HepG2 (cell line): ENCODE results near the gene RREB1. TPM values are rescaled to one million over a fixed set of nuclear protein-coding genes. Genes with fewer than 3 reads are reported as not detected.

Source experiments
- AGO2 ChIP-seq: fragments of 200-400 bp; formaldehyde crosslinking; optimal IDR thresholded peaks from 2 replicates; pipeline ENCODE3; 2017; ENCODE audit warnings: mild to moderate bottlenecking, low read depth, low read length, moderate library complexity
- MTA1 ChIP-seq: sonication (generic); formaldehyde crosslinking; IDR thresholded peaks from 2 replicates; pipeline ENCODE4 v1.4.0; 2020; ENCODE audit warnings: missing genetic modification reagents, mild to moderate bottlenecking, borderline replicate concordance
- NR2F6 ChIP-seq, 2 experiments: IDR thresholded peaks; 2 replicates each; pipeline ENCODE4 v1.6.1; 2016; ENCODE audit warnings: antibody characterized with exemption in 1 of 2, mild to moderate bottlenecking in 1 of 2
- TAF1 ChIP-seq: sonication (generic); formaldehyde crosslinking; IDR thresholded peaks from 2 replicates; pipeline ENCODE4 v1.4.0; 2020; ENCODE audit warnings: missing genetic modification reagents
- YY1 ChIP-seq: IDR thresholded peaks from 2 replicates; pipeline ENCODE4 v1.6.1; 2011; ENCODE audit warnings: low read length, low read depth, moderate library complexity, mild to moderate bottlenecking; ENCODE audit not compliant: insufficient read depth, insufficient replicate concordance
- ZBTB33 ChIP-seq: sonication (generic); formaldehyde crosslinking; IDR thresholded peaks from 2 replicates; pipeline ENCODE4 v1.4.0; 2020; ENCODE audit warnings: missing genetic modification reagents
- ZBTB7B ChIP-seq: sonication (generic); formaldehyde crosslinking; IDR thresholded peaks from 2 replicates; pipeline ENCODE4 v1.4.0; 2020; ENCODE audit warnings: missing genetic modification reagents
- ZNF280B ChIP-seq: sonication (generic); formaldehyde crosslinking; IDR thresholded peaks from 2 replicates; pipeline ENCODE4 v1.5.0; 2020; ENCODE audit warnings: missing genetic modification reagents, mild to moderate bottlenecking, borderline replicate concordance
- ZNF567 ChIP-seq: sonication (generic); formaldehyde crosslinking; IDR thresholded peaks from 2 replicates; pipeline ENCODE4 v1.8.1; 2023; ENCODE audit warnings: mild to moderate bottlenecking, missing genetic modification reagents, borderline replicate concordance
- ZNF572 ChIP-seq: sonication (generic); formaldehyde crosslinking; IDR thresholded peaks from 2 replicates; pipeline ENCODE4 v1.5.1; 2020; ENCODE audit warnings: mild to moderate bottlenecking, missing genetic modification reagents
- polyA plus RNA-seq, 8 experiments: library from polyadenylated mRNA; depleted of rRNA in 3 of 8; stranded (reverse) in 7 of 8; unstranded in 1 of 8; fragments of >200 nt; fragmentation: Illumina TruSeq in 4 of 8; extraction: Trizol in 4 of 8; gene quantifications; 2 replicates each; pipeline versions ENCODE4 v1.2.1 to v1.2.3, GENCODE V29; 2011 to 2016; ENCODE audit warnings: low read depth in 4 of 8, missing spikeins in 1 of 8, mixed read lengths in 1 of 8; ENCODE audit not compliant: insufficient read depth in 1 of 8
- total RNA-seq, 5 experiments: library from RNA; depleted of rRNA; stranded (reverse); fragments of >200 nt; fragmentation: Illumina TruSeq; extraction: Trizol; gene quantifications; 2 replicates each; pipeline ENCODE4 v1.2.3, GENCODE V29; 2016; ENCODE audit warnings: low read depth in 1 of 5

RREB1 gene
- total and polyA plus RNA-seq, 2 of the 13 experiments (the other 11 are each of a cell fraction or from before 2014, with no cell fraction given) = 6.1 to 23.2 TPM

GRCh38 chr6:7142228-7142801, 34.6 kb downstream of the RREB1 start (continued):
- no peak for TF ChIP-seq NR2F6 (IDR thresholded peaks at IDR 0.05)
- 0 out of 2 replicates have a peak, but pooled peaks have one; percentile 10 for TF ChIP-seq NR2F6 (CRISPR knock-in tag; IDR thresholded peaks at IDR 0.05)
- 0 out of 2 replicates have a peak, but pooled peaks have one; percentile 19 for TF ChIP-seq TAF1 (CRISPR knock-in tag)
- peak; percentile 91 for TF ChIP-seq AGO2
- TF ChIP-seq MTA1 = peak; percentile 27; the same call in 1 of the 2 replicates
- no peak for TF ChIP-seq ZNF567 (CRISPR knock-in tag)
- TF ChIP-seq ZBTB7B (CRISPR knock-in tag) = 0 out of 2 replicates have a peak, but pooled peaks have one; percentile 61
- TF ChIP-seq ZNF280B = 0 out of 2 replicates have a peak, but pooled peaks have one; percentile 17
- no peak for TF ChIP-seq YY1
- 0 out of 2 replicates have a peak, but pooled peaks have one; percentile 28 for TF ChIP-seq ZNF572 (CRISPR knock-in tag)
- TF ChIP-seq ZBTB33 = peak; percentile 77
